ENCODE measurements around the gene PPP1R3F. TPM values are rescaled to one million over a fixed set of nuclear protein-coding genes. Genes with fewer than 3 reads are reported as not detected.

Gene PPP1R3F, protein sequence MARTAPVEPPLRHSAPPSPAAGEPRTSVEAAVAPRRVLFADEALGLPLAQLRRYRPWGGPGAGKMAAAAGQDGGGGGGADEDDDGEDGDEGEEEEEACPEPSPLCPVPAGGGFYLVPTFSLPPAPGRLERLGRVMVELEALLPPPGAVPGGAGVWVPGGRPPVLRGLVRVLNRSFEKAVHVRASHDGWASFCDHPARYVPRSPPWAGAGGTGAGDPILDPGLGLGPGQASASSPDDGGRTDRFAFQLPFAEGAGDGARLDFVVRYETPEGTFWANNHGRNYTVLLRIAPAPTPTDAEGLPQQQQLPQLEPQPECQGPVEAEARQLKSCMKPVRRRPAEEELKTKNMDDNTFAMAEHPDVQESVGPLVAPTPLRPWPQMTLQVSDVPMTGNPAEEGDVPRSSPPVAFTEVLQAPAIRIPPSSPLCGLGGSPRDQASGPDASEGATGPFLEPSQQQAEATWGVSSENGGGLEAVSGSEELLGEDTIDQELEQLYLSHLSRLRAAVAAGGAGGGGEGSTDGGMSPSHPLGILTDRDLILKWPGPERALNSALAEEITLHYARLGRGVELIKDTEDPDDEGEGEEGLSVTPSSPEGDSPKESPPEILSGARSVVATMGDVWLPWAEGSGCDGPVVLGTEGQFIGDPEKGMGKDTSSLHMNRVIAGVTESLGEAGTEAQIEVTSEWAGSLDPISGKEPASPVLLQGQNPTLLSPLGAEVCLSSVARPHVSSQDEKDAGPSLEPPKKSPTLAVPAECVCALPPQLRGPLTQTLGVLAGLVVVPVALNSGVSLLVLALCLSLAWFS
- polyA plus RNA-seq (ENCODE audit: low read depth in 6 of 6): 10 to 100 TPM in 1 of 6 donors, 1 to 10 TPM in 5; 1.3 to 10.5 (median 2.4) TPM

- H3K36me3 Mint-ChIP-seq: no peaks in the 10 kb centered on the region
- peak within 1 kb of the TSS; percentile 74 to 99 (median 98) for H3K4me3 Mint-ChIP-seq
- H3K9me3 Mint-ChIP-seq: peaks cover 0 to 5% (median 0%) of the 10 kb centered on the region in 7 donors
- H3K4me1 Mint-ChIP-seq: peaks cover 20 to 46% (median 42%) of the 10 kb centered on the region in 3 donors
- DNase-seq: no peak
- H3K27ac Mint-ChIP-seq: peak within 1 kb of the TSS; percentile 97 to 100 (median 98)
- ATAC-seq (ENCODE audit: low read depth in 2 of 2): peak; percentile 9 to 13
- H3K27me3 Mint-ChIP-seq: no peaks in the 10 kb centered on the region
These were observed at the start of gene PPP1R3F for GRCh38 chrX:49269767-49270248. Gene PPP1R3F (plus strand): TSS chrX:49269793. CDS start chrX:49269870, 77 bp downstream.

DNA sequence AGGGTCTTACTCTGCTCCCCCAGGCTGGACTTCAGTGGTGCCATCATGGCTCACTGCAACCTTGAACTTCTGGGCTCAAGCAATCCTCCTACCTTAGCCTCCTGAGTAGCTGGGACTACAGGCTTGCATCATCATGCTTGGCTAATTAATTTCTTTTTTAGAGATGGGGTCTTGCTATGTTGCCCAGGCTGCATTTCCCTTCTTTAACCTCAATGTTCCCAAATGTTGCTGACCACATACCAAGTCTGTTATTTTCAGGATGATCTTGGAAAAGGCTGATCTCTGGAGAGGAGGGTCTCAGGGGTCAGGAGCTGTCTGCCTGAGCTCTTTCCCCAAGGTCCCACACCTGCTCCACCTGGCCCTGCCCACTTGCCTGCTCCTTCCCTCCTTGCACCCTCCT, 49.5 kb upstream of the PPP1R3F start:
- H3K27ac Mint-ChIP-seq: no peak overlapping the region
- H3K4me1 Mint-ChIP-seq: peaks cover 0 to 6% (median 2%) of the 10 kb centered on the region in 3 donors
- no peak for DNase-seq
- no peak for ATAC-seq (ENCODE audit: low read depth in 2 of 2)
- no peak overlapping the region for H3K4me3 Mint-ChIP-seq
- peaks cover 0 to 12% (median 1%) of the 10 kb centered on the region in 7 donors for H3K9me3 Mint-ChIP-seq
- H3K27me3 Mint-ChIP-seq: peaks cover 0 to 29% (median 19%) of the 10 kb centered on the region in 3 donors
- no peaks in the 10 kb centered on the region for H3K36me3 Mint-ChIP-seq

GRCh38 chrX:49221868-49222267, 47.7 kb upstream of the PPP1R3F start:
- Mint-ChIP-seq H3K9me3 (peaks cover 0 to 12% (median 1%) of the 10 kb centered on the region in 7 donors), H3K4me1 (peaks cover 0 to 6% (median 2%) of the 10 kb centered on the region in 3 donors), H3K27ac (no peak overlapping the region), H3K36me3 (no peaks in the 10 kb centered on the region), H3K4me3 (no peak overlapping the region), H3K27me3 (peaks cover 0 to 19% (median 18%) of the 10 kb centered on the region in 3 donors)
- DNase-seq (no peak), ATAC-seq (ENCODE audit: low read depth in 2 of 2) (no peak)

DNA sequence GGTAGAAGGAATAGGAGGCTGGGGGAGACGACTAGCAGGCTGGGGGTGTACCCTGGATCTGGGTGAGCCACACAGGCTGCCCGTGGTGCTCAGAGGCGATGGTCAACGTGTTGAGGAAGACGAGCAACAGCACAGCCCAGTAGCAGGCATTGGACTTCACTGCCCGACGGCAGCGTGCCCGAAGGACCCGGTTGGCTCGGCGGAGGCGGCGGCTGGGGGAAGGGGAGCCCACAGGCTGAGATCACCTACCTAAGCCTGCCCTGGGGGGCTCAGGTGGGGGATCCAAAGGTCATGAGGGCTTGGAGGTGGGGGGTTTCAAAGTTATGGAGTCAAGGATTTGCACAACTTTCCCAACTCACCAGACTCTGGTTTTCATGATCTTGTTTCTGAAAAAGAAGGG, 43.7 kb upstream of the PPP1R3F start:
- ATAC-seq (ENCODE audit: low read depth in 2 of 2) (no peak), DNase-seq (no peak)
- peaks cover 0 to 19% (median 18%) of the 10 kb centered on the region in 3 donors for H3K27me3 Mint-ChIP-seq
- H3K27ac Mint-ChIP-seq: no peak overlapping the region
- no peaks in the 10 kb centered on the region for H3K36me3 Mint-ChIP-seq
- H3K4me1 Mint-ChIP-seq: peaks cover 6 to 17% (median 11%) of the 10 kb centered on the region in 3 donors
- no peak overlapping the region for H3K4me3 Mint-ChIP-seq
- peaks cover 0 to 12% (median 6%) of the 10 kb centered on the region in 7 donors for H3K9me3 Mint-ChIP-seq

DNA sequence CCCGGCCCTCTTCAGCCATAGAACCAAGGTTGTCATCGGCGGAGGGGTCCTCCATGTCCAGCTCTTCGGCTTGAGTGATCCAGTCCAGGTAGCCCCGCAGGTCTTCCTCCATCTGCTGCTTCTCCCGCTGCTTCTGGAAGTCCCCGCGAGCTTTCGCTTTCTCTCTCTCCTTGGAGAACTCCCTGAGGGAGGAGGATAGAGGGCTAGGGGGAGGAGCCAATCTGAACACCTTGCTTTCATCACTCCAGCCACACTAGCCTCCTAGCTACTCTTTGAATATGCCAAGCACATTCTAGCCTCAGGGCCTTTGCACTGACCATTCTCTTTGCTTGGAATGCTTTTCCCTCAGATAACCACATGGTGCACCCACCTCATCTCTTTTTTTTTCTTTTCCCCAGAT, 42.6 kb upstream of the PPP1R3F start:
- no peak for ATAC-seq (ENCODE audit: low read depth in 2 of 2)
- H3K36me3 Mint-ChIP-seq: no peaks in the 10 kb centered on the region
- H3K9me3 Mint-ChIP-seq: peaks cover 0 to 12% (median 6%) of the 10 kb centered on the region in 7 donors
- DNase-seq: no peak
- H3K4me1 Mint-ChIP-seq: peaks cover 6 to 19% (median 18%) of the 10 kb centered on the region in 3 donors
- H3K4me3 Mint-ChIP-seq: no peak overlapping the region
- H3K27me3 Mint-ChIP-seq: peaks cover 0 to 19% (median 18%) of the 10 kb centered on the region in 3 donors
- no peak overlapping the region for H3K27ac Mint-ChIP-seq

- Mint-ChIP-seq H3K4me1 (peaks cover 6 to 22% (median 19%) of the 10 kb centered on the region in 3 donors), H3K27ac (peak overlapping the region in 1 of 6 donors; percentile 59), H3K36me3 (no peaks in the 10 kb centered on the region), H3K9me3 (peaks cover 0 to 11% (median 6%) of the 10 kb centered on the region in 7 donors), H3K27me3 (peaks cover 0 to 16% (median 14%) of the 10 kb centered on the region in 3 donors), H3K4me3 (peak overlapping the region in 1 of 8 donors; percentile 80)
- no peak for DNase-seq
- no peak for ATAC-seq (ENCODE audit: low read depth in 2 of 2)
These were observed 41.9 kb upstream of the PPP1R3F start for GRCh38 chrX:49227726-49228125.

DNA sequence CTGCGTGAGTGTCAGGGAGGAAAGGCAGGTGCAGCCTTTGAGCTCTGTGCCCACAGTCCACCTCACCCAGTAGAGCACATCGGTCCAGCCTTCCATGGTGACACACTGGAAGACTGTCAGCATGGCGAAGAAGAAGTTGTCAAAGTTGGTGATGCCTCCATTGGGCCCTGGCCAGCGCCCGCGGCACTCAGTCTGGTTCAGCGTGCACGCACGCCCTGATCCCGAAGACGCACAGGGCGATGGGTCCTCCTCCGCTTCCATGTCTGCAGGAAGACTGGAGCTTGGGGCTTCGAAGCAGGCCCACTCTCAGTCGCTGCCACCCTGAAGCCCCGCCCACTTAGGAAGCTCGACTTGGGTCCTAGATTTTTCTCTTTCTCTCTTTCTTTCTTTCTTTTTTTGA, 41.4 kb upstream of the PPP1R3F start:
- H3K9me3 Mint-ChIP-seq: peaks cover 0 to 8% (median 6%) of the 10 kb centered on the region in 7 donors
- peak overlapping the region in 1 of 8 donors; percentile 80 for H3K4me3 Mint-ChIP-seq
- no peak for DNase-seq
- no peak overlapping the region for H3K27ac Mint-ChIP-seq
- peaks cover 0 to 14% (median 10%) of the 10 kb centered on the region in 3 donors for H3K27me3 Mint-ChIP-seq
- H3K4me1 Mint-ChIP-seq: peaks cover 6 to 24% (median 19%) of the 10 kb centered on the region in 3 donors
- H3K36me3 Mint-ChIP-seq: no peaks in the 10 kb centered on the region
- ATAC-seq (ENCODE audit: low read depth in 2 of 2): no peak

DNA sequence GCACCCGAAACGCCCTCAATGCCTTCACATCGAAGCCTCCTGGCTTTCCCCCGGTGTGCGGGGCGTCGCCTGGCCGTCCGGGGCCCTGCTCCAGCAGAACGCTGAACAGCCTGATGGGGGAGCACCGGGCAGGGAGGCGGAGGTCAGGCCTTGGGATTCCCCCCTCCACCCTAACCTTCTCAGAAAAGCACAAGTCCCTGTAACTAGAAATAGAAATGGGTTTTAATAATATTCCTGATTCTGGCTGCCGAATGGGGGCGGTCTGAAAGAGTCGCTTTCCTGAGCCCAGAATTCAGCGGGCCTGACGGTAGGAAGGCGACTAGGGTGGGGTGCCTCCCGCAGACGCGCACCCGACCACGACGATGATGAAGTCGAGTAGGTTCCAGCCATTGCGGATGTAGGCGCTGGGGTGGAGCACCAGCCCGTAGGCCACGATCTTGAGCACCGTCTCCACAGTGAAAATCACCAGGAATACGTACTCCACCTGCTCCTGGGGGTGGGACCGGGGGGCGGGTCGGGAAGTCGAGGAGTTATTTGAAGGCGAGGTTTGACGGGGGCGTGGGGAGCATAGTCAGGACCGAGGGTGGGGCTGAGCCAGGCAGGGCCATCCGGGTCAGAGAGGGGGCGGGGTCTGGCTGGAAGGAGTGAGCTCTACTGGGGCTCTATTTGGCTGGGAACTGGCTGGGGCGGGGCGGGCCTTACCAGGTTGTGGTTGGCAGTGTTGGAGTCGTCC, 38.9 kb upstream of the PPP1R3F start:
- ATAC-seq (ENCODE audit: low read depth in 2 of 2) (peak; percentile 72 to 73), DNase-seq (peak; percentile 52)
- H3K9me3 Mint-ChIP-seq: peaks cover 0 to 7% (median 0%) of the 10 kb centered on the region in 7 donors
- peak overlapping the region; percentile 93 to 98 (median 96) for H3K27ac Mint-ChIP-seq
- no peaks in the 10 kb centered on the region for H3K36me3 Mint-ChIP-seq
- H3K4me3 Mint-ChIP-seq: peak overlapping the region; percentile 79 to 94 (median 90)
- peaks cover 12 to 30% (median 20%) of the 10 kb centered on the region in 3 donors for H3K4me1 Mint-ChIP-seq
- H3K27me3 Mint-ChIP-seq: no peaks in the 10 kb centered on the region

- H3K36me3 Mint-ChIP-seq: no peaks in the 10 kb centered on the region
- H3K27ac Mint-ChIP-seq: peak overlapping the region in 5 of 6 donors; percentile 82 to 97 (median 94)
- peaks cover 12 to 38% (median 28%) of the 10 kb centered on the region in 3 donors for H3K4me1 Mint-ChIP-seq
- ATAC-seq (ENCODE audit: low read depth in 2 of 2) (no peak), DNase-seq (no peak)
- H3K27me3 Mint-ChIP-seq: no peaks in the 10 kb centered on the region
- H3K4me3 Mint-ChIP-seq: peak overlapping the region; percentile 79 to 94 (median 90)
- peaks cover 0 to 7% (median 0%) of the 10 kb centered on the region in 7 donors for H3K9me3 Mint-ChIP-seq
These were observed 38.1 kb upstream of the PPP1R3F start for GRCh38 chrX:49231333-49232000.

DNA sequence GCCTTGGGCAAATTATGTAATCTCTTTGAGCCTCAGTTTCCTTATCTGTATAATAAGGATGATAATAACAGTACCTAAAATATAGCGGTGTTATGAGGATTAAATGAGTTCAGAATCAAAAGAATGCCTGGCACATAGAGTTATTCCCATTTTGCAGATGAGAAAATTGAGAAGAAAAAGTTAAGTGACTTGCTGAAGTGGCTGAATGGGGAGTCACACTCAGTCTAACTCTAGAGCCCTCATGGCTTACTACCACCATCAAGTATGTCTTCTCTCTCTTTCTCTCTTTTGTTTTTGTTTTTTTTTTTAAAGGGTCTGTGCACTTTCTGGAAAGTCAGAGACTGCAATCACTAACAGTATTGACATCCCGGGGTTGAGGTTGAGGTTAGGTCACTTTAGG, 37.1 kb upstream of the PPP1R3F start:
- Mint-ChIP-seq H3K4me3 (peak overlapping the region in 2 of 8 donors; percentile 41 to 54), H3K4me1 (peaks cover 18 to 49% (median 39%) of the 10 kb centered on the region in 3 donors), H3K9me3 (peaks cover 0 to 7% (median 0%) of the 10 kb centered on the region in 7 donors), H3K36me3 (no peaks in the 10 kb centered on the region), H3K27ac (no peak overlapping the region), H3K27me3 (no peaks in the 10 kb centered on the region)
- DNase-seq (no peak), ATAC-seq (ENCODE audit: low read depth in 2 of 2) (no peak)

DNA sequence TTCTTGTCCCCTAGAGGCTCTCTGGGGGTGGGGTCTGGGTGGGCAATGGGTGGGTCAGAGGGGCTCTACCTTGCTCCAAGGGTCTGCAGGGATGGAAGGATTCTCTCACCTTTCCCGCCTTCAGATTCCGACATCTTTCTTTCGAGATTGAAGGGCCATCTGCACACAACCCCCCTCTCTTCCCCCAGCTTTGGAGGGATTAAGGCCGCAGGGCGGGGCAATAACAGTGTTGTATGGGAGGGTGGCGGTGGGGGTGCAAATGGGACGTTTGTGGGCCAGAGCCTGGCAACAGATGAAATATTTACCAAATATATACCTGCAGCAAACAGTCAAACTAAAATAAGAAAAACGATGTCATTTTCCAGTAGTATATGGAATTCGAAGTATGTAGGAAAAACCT, 36.4 kb upstream of the PPP1R3F start, which contains the start of gene CACNA1F:
TSS of gene CACNA1F (minus strand) at position 165 of the 400 bp plus-strand sequence. CDS start at position 134, 31 bp downstream.
- peaks cover 18 to 49% (median 42%) of the 10 kb centered on the region in 3 donors for H3K4me1 Mint-ChIP-seq
- H3K4me3 Mint-ChIP-seq: peak within 1 kb of the TSS in 3 of 8 donors; percentile 25 to 89 (median 41)
- DNase-seq (no peak), ATAC-seq (ENCODE audit: low read depth in 2 of 2) (no peak)
- H3K27ac Mint-ChIP-seq: peak within 1 kb of the TSS in 3 of 6 donors; percentile 72 to 81 (median 76)
- peaks cover 0 to 4% (median 0%) of the 10 kb centered on the region in 7 donors for H3K9me3 Mint-ChIP-seq
- no peaks in the 10 kb centered on the region for H3K36me3 Mint-ChIP-seq
- no peaks in the 10 kb centered on the region for H3K27me3 Mint-ChIP-seq
